ENCODE results near the gene FGF3.

- TF ChIP-seq POLR2A (IDR thresholded peaks at IDR 0.05): no peak
- TF ChIP-seq CTCF (IDR thresholded peaks at IDR 0.05 in 4 of 5, conservative IDR thresholded peaks at IDR 0.05 in 1 of 5): no peak
Observed at GRCh38 chr11:69814902-69815301, 4.3 kb downstream of the FGF3 start.

Data from gastrocnemius medialis (tissue), 4 donors.